Measurements from ENCODE around the gene ARPP21.

Gene ARPP21

GRCh38 chr3:35739964-35740527, 100.7 kb downstream of the ARPP21 start:
- no peak for DNase-seq

- no peak for DNase-seq
Observed at GRCh38 chr3:35743218-35743617, 103.9 kb downstream of the ARPP21 start.

- no peak for DNase-seq
Observed at GRCh38 chr3:35744419-35744818, 105.1 kb downstream of the ARPP21 start.

- DNase-seq, result no peak
Observed at GRCh38 chr3:35745351-35745750, 106.0 kb downstream of the ARPP21 start.

GRCh38 chr3:35745802-35746484, 106.6 kb downstream of the ARPP21 start:
- no peak for DNase-seq

- DNase-seq, result no peak
Observed at GRCh38 chr3:35746492-35746891, 107.2 kb downstream of the ARPP21 start.

- no peak for DNase-seq
Observed at GRCh38 chr3:35748144-35748543, 108.8 kb downstream of the ARPP21 start.

GRCh38 chr3:35751207-35751606, 111.9 kb downstream of the ARPP21 start:
- no peak for DNase-seq

- DNase-seq, result no peak
Observed at GRCh38 chr3:35757991-35758757, 118.8 kb downstream of the ARPP21 start.

- no peak for DNase-seq
Observed at GRCh38 chr3:35760146-35760545, 120.8 kb downstream of the ARPP21 start.

GRCh38 chr3:35761311-35761710, 122.0 kb downstream of the ARPP21 start:
- no peak for DNase-seq

GRCh38 chr3:35772381-35773015, 133.2 kb downstream of the ARPP21 start:
- DNase-seq, result no peak

- DNase-seq, result no peak
Observed at GRCh38 chr3:35773417-35773816, 134.1 kb downstream of the ARPP21 start.

GRCh38 chr3:35776346-35776745, 137.0 kb downstream of the ARPP21 start:
- DNase-seq, result no peak

- no peak for DNase-seq
Observed at GRCh38 chr3:35777065-35777464, 137.7 kb downstream of the ARPP21 start.

GRCh38 chr3:35777563-35778554, 138.5 kb downstream of the ARPP21 start:
- no peak for DNase-seq

- no peak for DNase-seq
Observed at GRCh38 chr3:35779611-35780010, 140.3 kb downstream of the ARPP21 start.

- no peak for DNase-seq
Observed at GRCh38 chr3:35780800-35781199, 141.5 kb downstream of the ARPP21 start.

GRCh38 chr3:35781558-35781957, 142.2 kb downstream of the ARPP21 start:
- no peak for DNase-seq

- no peak for DNase-seq
Observed at GRCh38 chr3:35782355-35782754, 143.0 kb downstream of the ARPP21 start.

GRCh38 chr3:35784169-35784568, 144.8 kb downstream of the ARPP21 start:
- no peak for DNase-seq

GRCh38 chr3:35785234-35785888, 146.0 kb downstream of the ARPP21 start:
- no peak for DNase-seq

Data from NCI-H510A (cell line).